NCI-H128 (cell line): ENCODE measurements around the gene MAML3.

Source experiments
- DNase-seq: peaks from one replicate; lab custom pipeline; 2025; ENCODE audit not compliant: unreplicated experiment; lab: John Stamatoyannopoulos, UW

MAML3 gene

DNA sequence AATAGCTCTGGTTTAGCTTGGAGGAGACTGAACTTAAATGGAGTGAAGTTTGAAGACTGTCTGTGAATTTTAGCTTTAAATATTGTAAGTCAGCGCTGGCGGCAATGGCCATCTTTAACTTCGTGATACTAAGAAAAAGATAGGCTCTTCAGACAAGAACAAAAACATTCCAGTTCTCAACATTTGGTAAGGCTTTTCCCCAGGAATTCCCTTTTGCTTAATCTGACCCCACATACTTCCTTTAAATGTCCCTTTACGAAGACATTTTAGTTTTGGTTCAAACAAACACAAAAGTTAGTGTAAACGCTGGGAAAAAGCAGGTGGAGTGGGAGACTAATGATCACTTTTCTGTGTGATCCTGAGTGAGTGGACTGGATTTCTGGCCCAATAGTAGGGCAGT, 106.2 kb downstream of the MAML3 start:
- no peak for DNase-seq

DNA sequence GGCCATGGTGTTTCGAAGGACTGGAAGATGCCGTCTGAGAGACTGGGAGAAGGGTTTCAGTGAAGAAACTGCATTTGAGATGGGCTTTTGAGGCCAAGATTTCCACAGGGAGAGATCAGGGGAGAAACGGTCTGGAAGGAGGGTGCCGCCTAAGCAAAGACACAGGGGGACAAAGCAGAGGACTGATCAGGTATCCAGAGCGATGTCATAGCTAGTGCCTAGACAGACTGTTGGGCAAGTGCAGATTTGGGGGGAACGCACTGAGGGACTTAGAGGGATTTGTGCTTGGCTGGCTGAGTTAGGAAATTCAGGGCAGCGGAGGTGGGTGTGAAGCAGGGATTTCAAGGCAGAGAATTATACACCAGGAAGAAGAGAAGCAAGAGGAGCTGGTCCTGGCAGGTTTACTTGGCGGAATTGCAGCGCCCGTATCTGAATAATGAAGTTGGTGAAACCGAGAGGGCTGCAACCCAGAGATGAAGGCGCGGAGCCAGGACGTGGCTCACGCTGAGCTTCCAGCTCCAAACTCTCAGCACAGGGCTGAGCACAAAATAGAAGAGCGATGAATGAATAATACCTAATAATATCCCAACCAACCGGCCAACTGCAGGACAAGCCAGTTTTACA, 106.9 kb downstream of the MAML3 start:
- no peak for DNase-seq

DNA sequence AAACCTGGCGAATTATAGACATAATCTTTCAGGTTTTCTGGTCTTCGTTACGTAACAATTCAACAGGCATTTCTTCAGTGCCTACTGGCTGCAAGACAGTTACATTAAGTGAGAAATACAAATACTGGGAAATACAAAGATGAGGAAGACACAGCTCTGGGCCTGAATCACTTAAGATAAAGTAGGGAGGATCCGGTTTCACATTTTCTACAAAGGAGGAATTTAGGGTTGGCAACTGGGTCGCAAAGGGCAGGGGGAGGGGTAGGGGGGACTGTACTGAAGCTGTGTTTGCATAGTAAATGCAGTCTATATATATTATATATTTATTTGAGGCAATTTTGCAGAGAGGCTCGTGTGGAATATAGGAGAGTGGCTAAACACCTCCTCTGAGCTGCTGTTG, 107.4 kb downstream of the MAML3 start:
- no peak for DNase-seq

DNA sequence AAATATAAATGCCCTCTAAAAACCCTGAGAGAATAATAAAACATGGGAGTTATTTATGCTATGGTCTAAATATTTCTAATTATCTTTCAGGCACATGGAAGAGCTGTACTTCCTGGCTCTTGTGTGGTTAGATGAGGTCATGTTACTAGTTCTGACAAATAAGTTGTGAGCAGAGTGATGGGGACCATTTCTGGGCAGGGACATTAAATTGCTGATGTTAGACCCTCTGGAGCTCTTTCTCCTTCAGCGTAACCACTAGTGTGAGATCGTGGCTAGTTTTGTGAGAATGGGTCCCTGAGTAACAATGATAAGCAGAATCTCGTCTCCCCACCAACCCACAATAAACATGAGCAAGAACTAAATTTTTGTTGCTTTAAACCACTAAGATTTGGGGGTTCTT, 108.0 kb downstream of the MAML3 start:
- no peak for DNase-seq

DNA sequence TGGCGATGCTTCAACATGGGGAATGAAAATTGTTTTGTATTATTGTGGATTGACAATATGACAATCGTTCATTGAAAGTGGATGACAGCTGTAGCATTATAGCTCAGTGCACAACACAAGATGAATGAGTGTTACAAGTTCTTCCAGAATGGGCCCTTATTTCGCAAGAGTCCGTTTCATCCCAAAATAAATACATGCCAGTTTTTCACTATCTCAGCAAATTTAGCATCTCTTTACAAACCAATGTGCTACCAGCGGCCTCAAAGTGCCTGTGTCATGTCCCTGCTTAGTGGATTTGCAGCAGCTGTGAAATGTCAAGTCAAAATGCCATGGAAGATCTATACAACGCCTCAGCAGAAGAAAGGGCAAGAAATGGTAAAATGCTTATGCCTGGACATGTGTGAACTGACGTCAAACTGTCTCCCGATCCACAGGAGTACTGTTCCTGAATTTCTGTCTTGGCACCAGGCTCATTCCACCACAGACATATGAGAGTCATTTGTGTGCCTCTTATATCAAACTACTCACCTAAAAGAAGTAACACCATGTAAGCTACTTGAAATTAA, 109.6 kb downstream of the MAML3 start:
- no peak for DNase-seq

DNA sequence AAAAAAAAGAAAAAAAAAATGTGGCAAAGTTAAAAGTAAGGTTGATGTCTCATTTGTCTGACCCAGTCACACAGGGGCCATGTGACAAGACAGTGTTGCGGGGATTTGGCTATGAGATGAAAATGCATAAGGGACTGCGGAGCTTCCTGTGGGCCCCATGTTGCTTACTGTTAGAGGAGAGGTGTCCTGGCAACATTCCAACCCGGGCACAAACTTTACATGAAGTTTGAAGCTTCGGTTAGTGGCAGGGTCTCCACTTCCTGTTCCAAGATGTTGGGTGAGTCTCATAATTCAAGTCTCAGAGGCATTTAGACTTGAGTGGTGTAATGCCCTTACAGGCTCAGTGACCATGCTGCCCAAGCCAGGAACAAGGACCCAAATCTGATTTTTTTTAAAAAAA, 111.3 kb downstream of the MAML3 start:
- no peak for DNase-seq

DNA sequence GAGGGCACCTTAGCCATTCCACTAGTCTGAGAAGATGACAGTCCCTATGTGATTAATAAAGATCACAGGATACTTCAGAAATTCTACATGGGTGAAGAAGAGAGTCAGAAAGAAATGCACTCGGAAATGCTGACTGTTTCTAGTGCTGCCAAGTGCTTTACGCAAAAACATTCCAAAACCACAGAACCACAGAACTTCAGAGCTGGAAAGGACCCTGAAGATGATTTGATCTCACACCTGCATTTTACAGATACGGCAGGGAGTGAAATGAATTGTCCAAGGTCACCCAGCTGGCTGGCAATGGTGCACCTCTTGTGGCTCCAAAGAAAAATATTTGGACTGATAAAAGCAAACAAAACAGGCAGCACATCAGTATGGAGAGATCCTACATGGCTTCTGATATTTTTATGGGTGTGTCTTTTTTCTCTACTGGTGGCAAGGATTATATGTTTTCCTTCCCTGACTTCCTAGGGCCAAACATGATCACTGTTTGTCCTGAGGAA, 115.9 kb downstream of the MAML3 start:
- DNase-seq = no peak

DNA sequence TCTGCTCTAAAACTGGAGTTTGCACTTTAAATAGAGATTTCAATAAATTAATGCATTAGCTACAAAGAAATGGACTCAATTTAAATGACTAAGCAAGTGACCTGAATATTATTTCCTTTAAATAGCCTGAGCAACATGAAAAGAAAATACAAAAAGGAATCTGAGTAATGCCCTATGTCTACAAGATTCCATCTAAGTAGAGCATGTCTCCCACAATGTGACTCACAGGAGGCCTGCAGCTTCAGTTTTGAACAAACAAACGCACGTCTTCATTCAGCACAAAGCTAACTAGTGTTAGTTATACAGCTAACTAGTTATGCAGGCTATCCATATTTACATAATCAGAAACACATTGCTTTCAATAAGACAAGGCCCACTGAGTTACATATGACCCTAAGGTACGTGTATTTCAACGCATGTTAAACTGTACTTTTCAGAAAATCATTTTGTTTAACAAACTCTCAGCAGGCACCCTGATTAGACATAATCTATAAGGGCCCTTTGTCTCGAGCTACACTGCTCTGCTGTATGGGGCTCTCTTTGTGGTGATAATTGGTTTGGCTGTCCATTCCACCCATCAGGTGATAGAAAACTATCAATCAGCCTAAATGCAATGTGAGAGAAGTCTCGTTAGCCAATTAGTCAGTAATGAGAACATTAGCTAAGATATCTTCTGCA, 116.5 kb downstream of the MAML3 start:
- DNase-seq = no peak

DNA sequence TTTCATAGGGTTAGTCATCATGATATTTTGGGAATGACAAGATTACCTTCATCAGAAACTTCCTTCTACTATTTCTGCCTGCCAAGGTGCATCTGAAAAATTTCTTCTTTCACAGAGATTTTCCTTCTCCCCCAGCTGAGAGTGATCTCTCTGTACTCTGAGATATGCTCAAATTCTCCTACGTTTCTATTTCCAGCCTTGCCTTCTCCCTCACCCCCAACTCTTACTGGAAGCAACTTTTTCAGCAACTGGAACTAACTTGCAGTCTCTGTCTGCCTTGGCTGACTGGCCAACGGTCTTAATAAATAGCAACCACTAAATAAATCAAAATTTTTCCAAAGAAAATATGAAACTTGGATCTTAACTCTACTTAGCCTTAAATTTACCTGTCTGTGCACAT, 122.3 kb downstream of the MAML3 start:
- DNase-seq = no peak

DNA sequence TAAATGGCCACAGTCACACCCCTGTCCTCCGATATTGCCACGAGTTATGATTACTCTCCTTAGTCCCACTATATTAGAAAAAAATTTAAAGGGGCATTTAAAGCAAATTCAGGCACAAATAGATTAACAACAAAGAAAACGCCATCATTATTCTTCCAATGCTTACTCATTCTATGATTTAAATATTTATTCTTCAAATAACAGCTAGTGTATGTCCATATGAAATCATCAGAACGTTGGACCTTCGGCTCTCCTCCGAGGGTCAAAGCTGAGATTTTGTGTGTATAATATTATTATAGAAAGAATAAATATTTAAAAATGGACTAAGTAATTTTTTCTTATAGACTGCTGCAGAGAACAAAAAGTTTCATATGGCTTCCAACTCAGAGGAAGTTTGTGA, 122.9 kb downstream of the MAML3 start:
- DNase-seq = no peak

DNA sequence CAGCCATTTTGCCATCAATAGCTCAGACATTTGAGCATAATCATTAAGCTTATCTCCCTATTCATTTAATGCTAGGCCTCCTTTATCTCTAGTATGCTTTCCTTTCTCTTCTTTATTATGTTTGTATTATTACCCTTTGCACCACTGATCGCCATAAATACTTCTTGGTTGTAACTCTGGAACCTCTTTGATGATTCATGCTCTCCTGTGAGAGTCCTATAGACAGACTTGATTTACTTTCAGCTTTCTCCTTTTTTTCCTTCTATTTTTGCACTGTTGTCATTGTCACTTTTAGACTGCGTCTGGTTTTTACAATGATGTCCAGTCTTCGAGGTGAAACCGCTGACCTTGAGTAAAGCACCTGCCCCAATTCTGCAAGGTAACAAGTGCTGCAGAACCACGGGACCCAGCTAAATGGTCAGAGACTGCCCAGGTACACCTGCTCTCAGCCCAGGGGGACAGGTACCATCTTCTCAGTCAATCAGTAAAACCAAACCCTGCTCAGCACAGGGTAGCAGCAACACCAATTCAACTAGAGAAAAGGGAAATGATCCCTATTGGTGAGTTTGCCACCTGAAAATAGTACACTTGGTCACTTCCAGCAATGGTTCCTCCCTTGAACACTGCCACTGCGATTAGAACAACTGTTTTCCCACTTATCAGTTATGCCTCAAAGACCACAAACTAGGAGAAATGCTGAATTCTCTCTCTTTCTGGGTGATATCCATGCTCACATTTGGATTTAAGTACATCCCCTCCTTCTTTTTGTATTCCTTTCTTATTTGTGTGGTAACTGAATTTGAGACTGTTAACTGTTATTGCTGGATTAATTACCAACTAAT, 125.1 kb downstream of the MAML3 start:
- DNase-seq = no peak

DNA sequence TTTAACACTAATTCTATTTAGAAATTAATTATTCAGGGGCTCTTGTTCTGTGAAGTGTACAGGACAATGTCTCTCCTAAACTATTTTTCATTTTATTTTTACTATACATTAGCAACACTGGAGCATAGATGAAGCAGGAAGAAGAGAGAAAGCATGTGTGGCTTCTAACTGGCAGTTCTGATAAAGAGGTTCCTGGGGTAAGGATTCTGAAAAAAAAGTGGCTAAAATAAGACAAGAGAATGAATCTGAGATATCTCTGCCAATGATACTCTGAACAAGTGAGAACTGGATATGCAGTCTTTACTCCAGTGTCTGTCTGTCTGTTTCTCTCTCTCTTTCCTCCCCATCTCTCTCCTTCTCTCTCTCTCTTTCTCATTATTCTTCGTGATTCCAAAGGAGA, 125.9 kb downstream of the MAML3 start:
- no peak for DNase-seq

DNA sequence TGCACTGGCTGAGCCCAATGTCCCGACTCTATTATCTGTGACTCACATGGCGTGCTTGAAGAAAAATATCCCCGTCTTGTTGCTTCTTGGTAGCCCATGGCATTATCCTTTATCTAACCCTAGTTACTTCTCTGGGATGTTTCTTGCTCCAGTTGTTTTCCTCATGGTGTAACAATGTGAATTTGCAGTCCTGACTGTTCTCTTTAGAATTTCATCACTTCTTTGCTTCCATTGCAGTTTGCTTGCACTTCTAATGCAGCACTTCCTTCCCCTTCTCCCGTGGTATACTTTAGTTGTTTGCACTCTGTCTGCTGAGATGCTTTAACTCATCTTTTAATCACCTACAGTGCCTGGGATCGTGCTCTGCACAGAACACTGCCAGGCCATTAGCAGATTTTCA, 126.9 kb downstream of the MAML3 start:
- no peak for DNase-seq

DNA sequence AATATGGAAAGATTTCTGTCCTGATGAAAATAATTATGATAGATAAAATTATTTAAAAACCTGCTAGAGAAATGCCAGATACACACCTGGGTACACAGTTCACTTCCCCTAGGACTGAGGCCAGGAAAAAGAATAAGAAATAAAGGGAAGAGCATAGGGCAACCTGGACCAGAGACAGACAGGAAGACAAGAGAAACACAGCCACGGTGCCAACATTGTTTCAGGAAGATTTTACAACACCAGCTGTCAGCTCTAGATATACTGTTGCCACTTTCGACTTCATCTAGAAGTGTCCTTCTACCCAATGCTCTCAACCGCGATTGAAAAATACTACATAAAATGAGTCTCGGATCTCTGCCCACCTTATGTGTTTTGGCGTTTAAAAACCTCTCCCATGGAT, 128.5 kb downstream of the MAML3 start:
- DNase-seq = no peak

DNA sequence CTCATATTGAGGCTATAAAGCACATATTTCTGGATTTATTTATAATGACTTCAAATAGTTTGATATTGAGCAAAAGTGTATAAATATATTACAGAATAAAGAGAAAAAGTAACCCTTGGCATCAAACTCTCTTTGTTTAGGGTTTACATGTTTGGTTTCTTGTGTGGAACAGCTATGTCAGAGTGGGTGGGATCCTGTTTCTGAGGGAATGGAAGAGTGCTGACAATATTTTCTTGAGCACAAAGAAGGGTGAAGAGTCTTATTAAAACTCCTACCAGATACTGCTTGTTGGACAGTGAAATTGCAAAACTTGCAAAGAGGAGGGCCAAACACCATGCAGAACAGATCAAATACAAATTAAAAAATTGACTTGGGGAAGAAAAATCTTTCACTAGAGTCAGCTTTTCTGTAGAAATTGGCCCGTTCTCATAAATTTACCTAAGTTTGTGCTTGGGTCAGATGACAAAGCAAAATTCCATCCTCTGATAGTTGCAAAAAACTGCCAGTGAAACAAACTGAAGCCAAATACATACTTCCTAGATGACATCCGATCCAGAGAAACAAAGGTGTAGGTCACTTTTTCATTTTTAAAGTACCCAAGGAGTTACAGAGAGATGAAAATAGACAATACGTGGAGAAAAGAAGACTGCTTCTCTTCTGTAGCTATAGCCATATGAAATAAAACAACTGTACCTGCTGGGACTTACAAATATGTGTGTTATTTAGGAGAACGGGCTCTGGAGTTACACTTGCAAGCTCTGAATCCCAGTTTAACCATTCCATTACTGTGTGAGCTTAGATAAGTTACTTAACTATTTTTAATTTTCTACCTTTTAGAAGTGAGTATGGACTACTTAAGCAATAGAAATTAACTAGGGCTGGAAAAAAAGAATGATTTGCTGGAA, 133.3 kb downstream of the MAML3 start:
- no peak for DNase-seq

DNA sequence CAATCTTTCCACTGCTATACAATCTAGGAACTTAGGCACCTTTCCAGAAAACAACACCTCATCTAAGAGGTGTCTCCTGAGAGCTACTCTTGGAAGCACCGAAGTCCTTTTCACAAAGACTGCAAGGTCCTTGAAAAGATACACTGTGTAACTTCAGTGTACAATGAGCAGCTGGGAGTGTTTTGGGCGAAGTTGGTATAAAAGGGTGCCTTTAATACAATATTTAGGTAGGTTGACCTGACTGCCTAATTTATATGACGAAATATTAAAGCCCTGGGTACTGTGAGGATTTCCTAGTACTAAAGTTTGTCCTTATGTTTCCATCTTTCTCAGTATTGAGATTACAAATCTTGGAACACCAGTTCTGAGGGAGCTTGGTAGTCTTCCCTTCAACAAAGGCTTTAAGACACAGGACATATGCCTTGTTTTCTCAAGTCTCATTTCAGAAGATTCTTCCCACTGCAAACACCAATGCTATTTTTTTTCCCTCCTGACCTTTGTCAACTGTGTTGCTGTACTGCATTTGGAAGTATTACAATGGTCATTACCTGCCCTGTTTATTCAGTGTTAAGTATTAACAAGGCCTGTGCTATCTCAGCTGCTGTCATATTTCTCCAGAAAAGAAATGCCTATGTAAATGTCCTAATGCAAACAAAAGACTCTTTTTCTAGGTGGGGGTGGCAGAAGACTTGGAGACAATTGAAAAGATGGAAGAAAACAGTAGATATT, 134.2 kb downstream of the MAML3 start:
- no peak for DNase-seq

DNA sequence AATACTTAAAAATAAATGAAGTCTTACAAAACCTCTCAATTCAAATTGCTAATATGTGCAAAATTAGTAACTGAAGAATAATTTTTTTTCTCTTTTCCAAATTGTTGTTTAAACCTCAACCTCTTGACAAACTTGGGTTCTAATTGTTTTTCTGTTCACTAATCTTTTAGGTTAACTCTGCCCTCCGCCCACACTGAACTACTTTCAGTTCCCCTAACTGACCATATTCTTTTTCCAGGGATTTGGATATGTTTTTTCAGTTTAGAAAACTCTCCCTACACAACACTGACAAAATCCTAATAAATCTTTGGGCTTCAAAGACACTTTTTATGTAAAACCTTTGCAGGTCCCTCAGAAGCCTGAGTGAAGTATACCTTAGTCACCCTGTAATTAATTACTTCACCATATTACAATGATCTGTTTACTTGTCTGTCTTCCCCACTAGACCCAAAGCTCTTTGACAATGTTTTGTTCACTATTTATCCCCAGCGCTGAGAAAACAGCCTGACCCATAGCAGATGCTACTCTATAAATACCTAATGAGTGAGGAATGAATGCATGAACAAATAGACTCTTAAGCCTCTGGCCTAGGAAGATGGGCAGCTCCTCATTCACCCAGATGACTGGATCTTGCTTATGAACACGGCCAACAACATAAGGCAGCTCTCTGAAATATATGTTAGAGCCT, 134.9 kb downstream of the MAML3 start:
- no peak for DNase-seq

DNA sequence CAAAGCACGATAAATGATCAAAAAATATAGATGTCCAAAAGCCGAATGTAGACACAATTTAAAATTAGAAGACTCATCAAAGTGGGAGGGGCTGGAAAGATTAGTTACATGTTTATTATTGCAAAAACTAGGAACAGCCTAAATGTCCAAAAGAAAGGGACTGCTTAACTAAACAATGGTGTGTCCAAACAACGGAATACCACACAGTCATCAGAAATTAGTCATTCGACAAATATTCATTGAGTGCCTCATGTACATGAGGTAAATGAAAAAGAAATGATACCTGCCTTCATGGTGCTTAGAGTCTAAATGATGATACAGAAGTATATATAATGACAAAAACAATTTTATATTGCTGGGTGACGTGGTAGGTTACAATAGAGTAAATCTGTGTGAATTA, 139.7 kb downstream of the MAML3 start:
- no peak for DNase-seq

DNA sequence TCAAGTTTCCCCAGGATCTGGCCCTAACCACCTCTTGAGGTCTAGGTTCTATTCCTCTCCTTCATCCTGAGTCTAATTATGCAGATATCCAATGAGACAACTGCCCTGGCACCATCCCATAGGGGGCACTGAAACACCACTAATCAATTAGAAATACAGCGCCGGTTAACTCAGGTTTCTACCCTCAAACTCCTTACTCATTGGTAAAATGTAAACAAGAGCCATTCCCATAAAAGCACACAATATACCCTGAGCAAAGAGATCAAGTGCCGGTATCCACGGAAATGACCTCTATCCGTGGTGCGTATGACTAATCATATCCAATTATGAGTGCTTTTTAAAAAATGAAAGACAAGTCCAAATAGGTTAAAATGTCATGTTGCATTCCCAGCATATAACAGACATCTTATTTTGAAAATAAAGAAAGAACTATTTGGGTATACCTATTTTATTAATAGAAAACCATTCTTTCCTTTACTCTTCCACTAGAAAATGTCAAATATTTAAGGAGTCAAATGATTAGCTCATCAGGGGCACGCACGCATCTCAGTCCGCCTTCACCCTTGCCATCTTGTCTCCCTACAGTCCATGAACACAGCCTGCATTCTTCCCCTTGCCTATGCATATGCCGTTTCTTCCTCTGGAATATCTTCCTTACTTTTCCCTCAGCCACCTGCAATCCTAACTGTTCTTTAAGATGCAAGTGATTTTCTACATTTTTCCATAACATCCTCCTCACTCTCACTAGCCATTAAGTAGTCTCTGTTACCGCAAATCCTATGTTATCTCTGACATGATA, 141.1 kb downstream of the MAML3 start:
- no peak for DNase-seq
